Fibroblast of the conjunctiva (primary cell): ENCODE data around the gene EVC2.

Experiments used
- DNase-seq: peaks from one replicate; pipeline ENCODE4 v3.0.0-alpha.2; 2010; ENCODE audit warnings: low read depth

Gene EVC2

DNA sequence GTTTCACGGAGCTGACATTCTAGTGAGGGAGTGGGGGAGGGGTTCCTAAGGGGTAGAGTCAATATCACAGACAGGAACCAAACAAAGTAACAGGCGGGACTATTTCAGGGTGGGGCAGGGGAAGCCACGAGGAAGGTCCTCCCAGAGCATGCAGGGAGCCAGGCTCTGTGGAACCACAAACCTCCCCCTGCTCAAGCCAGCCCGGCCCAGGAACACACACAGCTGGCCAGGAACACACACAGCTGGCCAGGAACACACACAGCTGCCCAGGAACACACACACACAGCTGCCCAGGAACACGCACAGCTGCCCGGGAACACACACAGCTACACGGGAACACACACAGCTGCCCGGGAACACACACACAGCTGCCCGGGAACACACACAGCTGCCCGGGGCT lies 24.8 kb downstream of the EVC2 start:
- no peak for DNase-seq

- DNase-seq: no peak
Observed at GRCh38 chr4:5678977-5679376, 29.4 kb downstream of the EVC2 start.

DNA sequence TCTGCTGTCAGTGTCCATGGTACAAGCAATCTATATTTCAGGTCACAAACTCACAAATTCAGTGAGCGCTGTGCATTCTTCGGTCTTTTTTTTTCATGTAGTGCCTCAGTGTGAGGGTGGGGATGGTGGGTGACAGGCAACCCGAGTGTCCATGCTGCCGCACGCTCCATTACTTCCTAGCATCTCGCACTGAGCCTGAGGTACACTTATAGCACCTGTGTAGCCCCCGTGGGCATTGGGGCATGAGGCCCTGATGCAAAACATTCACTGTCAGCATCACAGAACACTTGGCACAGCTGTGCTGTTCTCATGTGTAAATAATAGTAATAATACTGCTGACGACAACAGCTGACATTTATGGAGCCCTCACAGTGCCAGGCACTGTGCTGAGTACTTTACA lies 31.6 kb downstream of the EVC2 start:
- DNase-seq: no peak

DNA sequence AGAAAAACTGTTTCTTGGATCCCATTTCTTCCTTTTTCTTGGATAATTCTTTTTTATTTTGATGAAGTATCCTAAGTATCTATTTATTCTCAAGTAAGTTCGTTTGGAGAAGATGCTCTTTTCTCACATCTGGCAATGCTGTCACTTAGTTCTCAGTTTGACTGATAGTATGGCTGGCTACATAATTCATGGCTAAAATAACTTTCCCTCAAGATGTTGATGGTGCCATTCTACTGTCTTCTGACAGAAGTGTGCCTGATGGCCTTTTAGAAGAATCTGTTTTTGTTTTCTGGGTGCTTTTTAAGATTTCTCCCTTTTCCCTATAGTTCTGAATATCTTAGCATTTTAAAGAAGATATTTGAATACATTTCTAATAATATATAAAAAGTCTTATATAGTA lies 41.6 kb downstream of the EVC2 start:
- DNase-seq: no peak

DNA sequence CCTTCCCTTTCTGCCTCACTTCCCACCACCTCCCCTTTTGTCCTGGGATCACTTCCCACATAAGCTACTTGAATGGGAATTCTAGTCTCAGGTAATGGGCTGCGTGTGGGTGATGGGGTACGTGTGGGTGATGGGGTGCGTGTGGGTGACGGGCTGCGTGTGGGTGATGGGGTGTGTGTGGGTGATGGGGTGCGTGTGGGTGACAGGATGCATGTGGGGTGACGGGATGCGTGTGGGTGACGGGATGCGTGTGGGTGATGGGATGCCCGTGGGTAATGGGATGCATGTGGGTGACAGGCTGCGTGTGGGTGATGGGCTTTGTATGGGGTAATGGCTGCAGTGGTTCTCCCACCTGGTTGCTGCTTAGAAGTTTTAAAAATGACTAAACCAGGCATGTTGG lies 43.6 kb downstream of the EVC2 start:
- no peak for DNase-seq

- no peak for DNase-seq
Observed at GRCh38 chr4:5662555-5662954, 45.8 kb downstream of the EVC2 start.

GRCh38 chr4:5661237-5661636 lies 47.1 kb downstream of the EVC2 start:
- no peak for DNase-seq

GRCh38 chr4:5660185-5660584 lies 48.2 kb downstream of the EVC2 start:
- no peak for DNase-seq

GRCh38 chr4:5658974-5659373 lies 49.4 kb downstream of the EVC2 start:
- no peak for DNase-seq

GRCh38 chr4:5656415-5656814 lies 51.9 kb downstream of the EVC2 start:
- no peak for DNase-seq

- no peak for DNase-seq
Observed at GRCh38 chr4:5654791-5655190, 53.6 kb downstream of the EVC2 start.

DNA sequence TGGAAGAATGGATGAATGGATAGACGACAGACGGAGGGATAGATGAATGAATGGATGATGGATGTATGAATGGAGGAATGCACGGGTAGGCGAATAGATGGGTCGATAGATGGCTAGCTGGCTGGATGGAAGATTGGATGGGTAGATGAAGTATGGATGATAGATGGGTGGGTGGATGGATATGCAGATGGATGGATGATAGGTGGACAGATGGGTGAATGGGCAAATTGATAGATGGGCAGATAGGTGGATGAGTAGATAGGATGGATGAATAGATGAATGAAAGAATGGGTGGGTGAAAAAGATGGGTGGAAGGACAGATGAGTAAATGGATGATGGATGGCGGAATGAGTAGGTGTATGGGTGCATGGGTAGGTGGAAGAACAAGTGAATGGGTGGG lies 57.3 kb downstream of the EVC2 start:
- no peak for DNase-seq

DNA sequence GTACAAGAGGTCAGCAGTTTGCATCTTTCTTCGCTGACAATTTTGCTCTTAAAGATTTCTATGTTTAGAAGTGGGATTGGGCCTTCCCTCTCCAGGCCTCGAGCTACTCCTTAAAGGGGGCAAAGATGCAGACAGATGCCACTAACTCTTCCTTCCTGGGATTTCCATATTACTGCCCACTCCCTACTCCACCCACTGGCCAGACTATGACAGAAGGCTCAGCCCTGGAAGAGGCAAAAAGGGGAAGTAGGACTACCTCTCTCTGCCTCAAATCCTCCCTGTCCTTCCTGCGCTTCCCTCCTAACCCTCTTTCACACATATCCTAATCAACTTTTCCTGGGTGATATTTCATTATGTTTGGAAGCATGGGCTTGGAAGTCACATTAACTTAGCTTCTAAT lies 58.3 kb downstream of the EVC2 start:
- no peak for DNase-seq

DNA sequence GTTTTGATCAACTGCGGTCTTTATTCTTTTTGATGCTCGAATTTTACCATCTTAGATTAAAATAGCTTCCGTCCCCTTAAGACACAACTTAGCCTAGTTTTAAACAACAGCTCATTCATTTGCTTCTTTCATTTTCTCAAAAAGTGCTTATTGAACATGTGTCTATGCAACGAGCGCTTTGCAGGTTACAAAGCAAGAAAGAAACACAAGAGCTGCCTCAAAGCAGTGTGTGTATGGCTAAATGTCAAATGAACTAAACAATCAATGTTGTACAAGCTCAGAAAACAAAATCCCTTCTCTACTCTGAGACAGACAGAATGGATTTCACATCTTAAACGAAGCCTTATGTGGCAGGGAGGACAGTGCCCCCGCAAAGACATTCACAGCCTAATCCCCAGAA lies 61.0 kb downstream of the EVC2 start:
- no peak for DNase-seq

- DNase-seq: no peak
Observed at GRCh38 chr4:5640096-5640495, 68.3 kb downstream of the EVC2 start.

GRCh38 chr4:5639556-5639955 lies 68.8 kb downstream of the EVC2 start:
- no peak for DNase-seq

GRCh38 chr4:5638976-5639375 lies 69.4 kb downstream of the EVC2 start:
- DNase-seq: no peak

DNA sequence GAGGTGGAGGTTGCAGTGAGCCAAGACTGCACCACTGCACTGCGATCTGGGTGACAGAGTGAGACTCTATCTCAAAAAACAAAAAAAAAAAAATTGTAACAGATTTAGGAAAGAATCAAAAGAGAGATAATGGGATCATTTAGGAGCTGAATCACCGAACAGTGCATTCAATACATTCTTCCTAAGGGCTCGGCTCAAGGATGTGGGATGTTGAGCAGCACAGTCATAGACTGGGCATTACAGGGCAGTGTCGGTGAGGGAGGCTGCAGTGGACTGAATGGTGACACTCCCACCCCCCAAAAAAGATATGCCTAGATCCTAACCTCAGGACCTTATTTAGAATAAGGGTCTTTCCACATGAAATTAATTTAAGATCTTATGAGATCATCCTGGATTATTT lies 70.0 kb downstream of the EVC2 start:
- DNase-seq: no peak

- no peak for DNase-seq
Observed at GRCh38 chr4:5636766-5637670, 71.3 kb downstream of the EVC2 start.

- no peak for DNase-seq
Observed at GRCh38 chr4:5635826-5636195, 72.5 kb downstream of the EVC2 start.

DNA sequence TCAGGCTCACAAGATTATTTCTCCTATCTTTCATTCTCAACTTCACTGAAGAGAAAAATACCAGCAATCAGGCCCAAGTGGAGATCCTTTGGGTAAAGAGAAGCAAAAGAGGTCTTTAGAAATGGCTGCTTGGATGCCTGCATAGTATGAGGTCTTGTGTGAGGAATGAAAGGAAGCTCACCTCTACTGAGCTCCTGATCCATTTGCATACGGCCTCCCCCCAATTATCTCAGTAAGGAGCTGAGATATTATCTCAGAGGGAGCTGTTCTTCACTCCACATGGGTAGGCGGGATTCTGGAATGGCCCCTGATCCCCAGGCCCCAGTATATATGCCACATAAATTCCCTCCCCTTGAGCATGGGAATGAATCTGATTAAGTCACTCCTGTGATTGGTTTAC lies 75.8 kb downstream of the EVC2 start:
- no peak for DNase-seq

- DNase-seq: no peak
Observed at GRCh38 chr4:5632066-5632440, 76.3 kb downstream of the EVC2 start.

DNA sequence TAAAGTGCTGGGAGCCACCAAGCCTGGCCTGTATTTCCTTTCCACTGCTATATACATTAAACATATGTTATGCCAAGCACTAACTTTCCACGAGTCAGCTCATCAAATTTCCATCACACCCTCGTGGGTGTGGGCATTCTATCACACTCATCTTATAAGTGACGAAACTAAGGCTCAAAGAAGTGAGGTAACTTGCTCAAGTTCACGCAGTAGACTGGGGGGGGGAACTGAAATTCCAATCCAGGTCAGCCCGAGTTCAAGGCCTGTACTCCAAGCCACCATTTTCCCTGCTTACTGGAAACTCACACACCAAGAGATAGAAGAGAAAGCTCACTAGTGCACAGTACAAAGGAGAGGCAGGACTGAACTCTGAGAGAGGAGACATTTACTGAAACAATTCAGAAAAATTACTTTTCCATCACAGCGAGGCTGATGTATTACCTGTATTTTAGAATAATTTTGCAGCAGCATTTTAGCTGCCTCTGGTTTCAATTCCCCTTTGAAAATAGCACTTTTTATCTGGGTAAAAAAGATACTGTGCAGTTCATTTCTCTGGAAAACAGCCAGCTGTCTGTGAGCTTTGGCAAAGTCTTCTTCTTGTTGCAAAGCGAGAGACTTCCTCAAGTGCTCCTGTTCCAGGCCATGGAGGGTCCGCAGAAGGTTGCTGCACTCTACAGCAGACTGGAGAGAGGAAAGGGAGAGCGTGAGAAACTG lies 76.8 kb downstream of the EVC2 start:
- no peak for DNase-seq

GRCh38 chr4:5630762-5631161 lies 77.6 kb downstream of the EVC2 start:
- no peak for DNase-seq
